GM12878 (cell line): ENCODE data around the gene NINJ1. TPM values are rescaled to one million over a fixed set of nuclear protein-coding genes. Genes with fewer than 3 reads are reported as not detected.
A peak's percentile ranks its signal among the peaks of the same experiment; 100 is the strongest.

Source experiments
- BCL11A ChIP-seq: IDR thresholded peaks from 2 replicates; pipeline ENCODE4 v1.6.1; 2011; ENCODE audit warnings: low read depth, low read length
- BHLHE40 ChIP-seq, 2 experiments: fragments of 450-650 bp in 1 of 2; IDR thresholded peaks; 2 replicates each; pipeline ENCODE4 v1.6.1; 2011 to 2017; ENCODE audit warnings: low read depth in 2 of 2, borderline replicate concordance in 1 of 2, improper control_type of control experiment in 1 of 2, low read length in 1 of 2, mild to moderate bottlenecking in 1 of 2
- CBX5 ChIP-seq: sonication (generic); IDR thresholded peaks from 2 replicates; pipeline ENCODE4 v1.6.1; 2016; ENCODE audit warnings: low read depth, moderate library complexity, mild to moderate bottlenecking, inconsistent platforms
- CREB1 ChIP-seq: IDR thresholded peaks from 2 replicates; pipeline ENCODE4 v1.6.1; 2012; ENCODE audit warnings: low read depth, mild to moderate bottlenecking, inconsistent platforms
- CREM ChIP-seq: IDR thresholded peaks from 2 replicates; pipeline ENCODE4 v1.6.1; 2014; ENCODE audit warnings: antibody characterized with exemption, low read depth
- EGR1 ChIP-seq, 2 experiments: IDR thresholded peaks; 1 replicate in 1 of 2; 2 replicates in 1 of 2; pipeline ENCODE4 v1.6.1; 2011 to 2012; ENCODE audit warnings: low read depth in 2 of 2, low read length in 2 of 2, borderline replicate concordance in 1 of 2, mild to moderate bottlenecking in 1 of 2, moderate library complexity in 1 of 2
- GABPA ChIP-seq: IDR thresholded peaks from 2 replicates; pipeline ENCODE4 v1.6.1; 2014; ENCODE audit warnings: antibody characterized with exemption, low read depth, mild to moderate bottlenecking, inconsistent platforms
- IKZF2 ChIP-seq, 2 experiments: fragments of 450-650 bp; IDR thresholded peaks; 2 replicates each; pipeline ENCODE4 v1.6.1; 2017; ENCODE audit warnings: mild to moderate bottlenecking in 2 of 2, moderate library complexity in 2 of 2
- POLR2AphosphoS5 ChIP-seq: IDR thresholded peaks from 2 replicates; pipeline ENCODE4 v1.6.1; 2011; ENCODE audit warnings: mild to moderate bottlenecking, low read length, inconsistent platforms
- POU2F2 ChIP-seq: IDR thresholded peaks from 3 replicates; pipeline ENCODE4 v1.6.1; 2011; ENCODE audit warnings: low read depth, mild to moderate bottlenecking, low read length, borderline replicate concordance
- SMARCA5 ChIP-seq: fragments of 450-650 bp; IDR thresholded peaks from 2 replicates; pipeline ENCODE4 v1.6.1; 2017; ENCODE audit warnings: mild to moderate bottlenecking
- SP1 ChIP-seq: IDR thresholded peaks from one replicate; pipeline ENCODE4 v1.6.1; 2011; ENCODE audit warnings: low read depth, low read length
- ZBTB11 ChIP-seq: fragments of 450-650 bp; formaldehyde crosslinking; IDR thresholded peaks from 2 replicates; pipeline ENCODE4 v1.5.0; 2022; ENCODE audit warnings: mild to moderate bottlenecking, missing genetic modification characterization
- ZSCAN29 ChIP-seq: fragments of 450-650 bp; IDR thresholded peaks from 2 replicates; pipeline ENCODE4 v1.6.1; 2017; ENCODE audit warnings: mild to moderate bottlenecking, moderate library complexity
- polyA plus RNA-seq, 11 experiments: library from polyadenylated mRNA; depleted of rRNA in 4 of 11; unstranded in 6 of 11; stranded (reverse) in 5 of 11; fragments of >200 nt; fragmentation: Nextera tagmentation in 4 of 11; fragmentation: Illumina TruSeq in 1 of 11; extraction: Ambion mirVana in 4 of 11; extraction: Trizol in 1 of 11; gene quantifications; 1 replicate in 1 of 11; 2 replicates in 10 of 11; pipeline versions ENCODE4 v1.2.1 to v1.2.3, GENCODE V29; 2011 to 2016; ENCODE audit warnings: inconsistent platforms in 2 of 11, missing spikeins in 2 of 11, low read depth in 1 of 11
- total RNA-seq, 4 experiments: library from RNA; depleted of rRNA in 3 of 4; stranded (reverse); fragments of >200 nt in 3 of 4; fragmentation: Illumina TruSeq in 1 of 4; extraction: Trizol in 1 of 4; gene quantifications; 2 replicates each; pipeline versions ENCODE4 v1.2.1 to v1.2.3, GENCODE V29; 2013 to 2021
- TF ChIP-seq, protein P1 (sequence below): IDR thresholded peaks from 2 replicates; pipeline ENCODE4 v1.6.1; 2012; ENCODE audit warnings: low read length, inconsistent platforms

Gene NINJ1
- total and polyA plus RNA-seq, 10 of the 15 experiments (the other 5 are each of a cell fraction or from before 2014, with no cell fraction given): 0.64 to 33.5 (median 17.1) TPM

- TF ChIP-seq ZBTB11 (CRISPR knock-in tag): no peak
- TF ChIP-seq CREB1: peak; percentile 39; the same call in 1 of the 2 replicates
- TF ChIP-seq GABPA: 0 out of 2 replicates have a peak, but pooled peaks have one; percentile 31
- TF ChIP-seq BHLHE40 (IDR thresholded peaks at IDR 0.05; ENCODE audit: borderline replicate concordance in 1 of 2, low read depth in 2 of 2, low read length in 1 of 2): peak in 1 of 2 experiments; percentile 20; a peak in 1 of 4 replicates
- peak in 1 of 2 experiments; percentile 51; a peak in 1 of 4 replicates for TF ChIP-seq IKZF2 (IDR thresholded peaks at IDR 0.05)
- TF ChIP-seq POU2F2: 0 out of 3 replicates have a peak, but pooled peaks have one; percentile 32
- no peak for TF ChIP-seq ZSCAN29
- 0 out of 2 replicates have a peak, but pooled peaks have one; percentile 92 for TF ChIP-seq CBX5
- TF ChIP-seq SP1: peak; percentile 28
- no peak for TF ChIP-seq POLR2AphosphoS5
- TF ChIP-seq, protein P1, sequence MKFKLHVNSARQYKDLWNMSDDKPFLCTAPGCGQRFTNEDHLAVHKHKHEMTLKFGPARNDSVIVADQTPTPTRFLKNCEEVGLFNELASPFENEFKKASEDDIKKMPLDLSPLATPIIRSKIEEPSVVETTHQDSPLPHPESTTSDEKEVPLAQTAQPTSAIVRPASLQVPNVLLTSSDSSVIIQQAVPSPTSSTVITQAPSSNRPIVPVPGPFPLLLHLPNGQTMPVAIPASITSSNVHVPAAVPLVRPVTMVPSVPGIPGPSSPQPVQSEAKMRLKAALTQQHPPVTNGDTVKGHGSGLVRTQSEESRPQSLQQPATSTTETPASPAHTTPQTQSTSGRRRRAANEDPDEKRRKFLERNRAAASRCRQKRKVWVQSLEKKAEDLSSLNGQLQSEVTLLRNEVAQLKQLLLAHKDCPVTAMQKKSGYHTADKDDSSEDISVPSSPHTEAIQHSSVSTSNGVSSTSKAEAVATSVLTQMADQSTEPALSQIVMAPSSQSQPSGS: peak; percentile 57; the same call in 1 of the 2 replicates
- peak; percentile 67; the same call in 1 of the 2 replicates for TF ChIP-seq BCL11A
- peak; percentile 68 for TF ChIP-seq SMARCA5
- TF ChIP-seq EGR1 (IDR thresholded peaks at IDR 0.05; ENCODE audit: borderline replicate concordance in 1 of 2, low read depth in 2 of 2, low read length in 2 of 2): 0 out of 3 replicates have a peak, but pooled peaks of 1 of the 2 experiments have one; percentile 30
- peak; percentile 21; the same call in 1 of the 2 replicates for TF ChIP-seq CREM
Observed at GRCh38 chr9:93156475-93157008, 22.5 kb upstream of the NINJ1 start (continued).
